ENCODE data around the gene MYOM1. TPM values are rescaled to one million over a fixed set of nuclear protein-coding genes. Genes with fewer than 3 reads are reported as not detected.

The MYOM1 gene
- total RNA-seq, 1 experiment from 2014 or later, result 0.41 TPM

GRCh38 chr18:3120356-3120755, 99.4 kb downstream of the MYOM1 start:
- DNase-seq, result no peak
- Histone ChIP-seq H3K27me3 (replicated peaks; ENCODE audit: control insufficient read depth, insufficient read depth, low read length) (no peaks in the 10 kb centered on the region), H3K9me3 (no peaks in the 10 kb centered on the region), H3K4me3 (ENCODE audit: low read depth, low read length) (no peak overlapping the region), H3K36me3 (ENCODE audit: control insufficient read depth, insufficient read depth, low read length) (no peaks in the 10 kb centered on the region), H3K4me1 (peaks cover 41% of the 10 kb centered on the region)
- POLR2A ChIA-PET, result no interaction called here
- Mint-ChIP-seq H3K27me3 (ENCODE audit: insufficient read depth, unreplicated experiment) (no peaks in the 10 kb centered on the region), H3K4me3 (ENCODE audit: unreplicated experiment) (no peak overlapping the region), H3K27ac (ENCODE audit: unreplicated experiment) (peak overlapping the region; percentile 55), H3K4me1 (ENCODE audit: low read depth, unreplicated experiment) (peaks cover 34% of the 10 kb centered on the region), H3K9me3 (ENCODE audit: unreplicated experiment) (no peaks in the 10 kb centered on the region), H3K36me3 (ENCODE audit: insufficient read depth, unreplicated experiment) (no peaks in the 10 kb centered on the region)
- intact Hi-C loops (cut with micrococcal nuclease; ENCODE audit: unreplicated experiment), result no loop called here
- BruUV-seq (replicated peaks), result no TSS peak
- CTCF ChIA-PET, result interaction anchor here (1.0 kb wide), 1 partner anchor 9 kb away, joined by 3 read pairs; no protein-coding TSS in a partner anchor
- TF ChIP-seq, protein P1, sequence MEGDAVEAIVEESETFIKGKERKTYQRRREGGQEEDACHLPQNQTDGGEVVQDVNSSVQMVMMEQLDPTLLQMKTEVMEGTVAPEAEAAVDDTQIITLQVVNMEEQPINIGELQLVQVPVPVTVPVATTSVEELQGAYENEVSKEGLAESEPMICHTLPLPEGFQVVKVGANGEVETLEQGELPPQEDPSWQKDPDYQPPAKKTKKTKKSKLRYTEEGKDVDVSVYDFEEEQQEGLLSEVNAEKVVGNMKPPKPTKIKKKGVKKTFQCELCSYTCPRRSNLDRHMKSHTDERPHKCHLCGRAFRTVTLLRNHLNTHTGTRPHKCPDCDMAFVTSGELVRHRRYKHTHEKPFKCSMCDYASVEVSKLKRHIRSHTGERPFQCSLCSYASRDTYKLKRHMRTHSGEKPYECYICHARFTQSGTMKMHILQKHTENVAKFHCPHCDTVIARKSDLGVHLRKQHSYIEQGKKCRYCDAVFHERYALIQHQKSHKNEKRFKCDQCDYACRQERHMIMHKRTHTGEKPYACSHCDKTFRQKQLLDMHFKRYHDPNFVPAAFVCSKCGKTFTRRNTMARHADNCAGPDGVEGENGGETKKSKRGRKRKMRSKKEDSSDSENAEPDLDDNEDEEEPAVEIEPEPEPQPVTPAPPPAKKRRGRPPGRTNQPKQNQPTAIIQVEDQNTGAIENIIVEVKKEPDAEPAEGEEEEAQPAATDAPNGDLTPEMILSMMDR (IDR thresholded peaks at IDR 0.05; ENCODE audit: insufficient read depth in 1 of 2, low read depth in 1 of 2, low read length in 1 of 2, severe bottlenecking in 1 of 2, unreplicated experiment in 1 of 2), result no peak

GRCh38 chr18:3119401-3120341, 100.1 kb downstream of the MYOM1 start:
- Histone ChIP-seq H3K4me3 (ENCODE audit: low read depth, low read length) (no peak overlapping the region), H3K27me3 (replicated peaks; ENCODE audit: control insufficient read depth, insufficient read depth, low read length) (no peaks in the 10 kb centered on the region), H3K4me1 (peaks cover 47% of the 10 kb centered on the region), H3K36me3 (ENCODE audit: control insufficient read depth, insufficient read depth, low read length) (no peaks in the 10 kb centered on the region), H3K9me3 (no peaks in the 10 kb centered on the region)
- intact Hi-C loops (cut with micrococcal nuclease; ENCODE audit: unreplicated experiment), result no loop called here
- Mint-ChIP-seq H3K36me3 (ENCODE audit: insufficient read depth, unreplicated experiment) (no peaks in the 10 kb centered on the region), H3K4me1 (ENCODE audit: low read depth, unreplicated experiment) (peaks cover 40% of the 10 kb centered on the region), H3K27ac (ENCODE audit: unreplicated experiment) (peak overlapping the region; percentile 55), H3K4me3 (ENCODE audit: unreplicated experiment) (no peak overlapping the region), H3K9me3 (ENCODE audit: unreplicated experiment) (peaks cover 6% of the 10 kb centered on the region), H3K27me3 (ENCODE audit: insufficient read depth, unreplicated experiment) (no peaks in the 10 kb centered on the region)
- ChIA-PET POLR2A (no interaction called here), CTCF (interaction anchor here (1.0 kb wide), 1 partner anchor 9 kb away, joined by 3 read pairs; no protein-coding TSS in a partner anchor)
- peak in 1 of 2 experiments; percentile 39 for DNase-seq
- TF ChIP-seq, protein P1 (IDR thresholded peaks at IDR 0.05; ENCODE audit: insufficient read depth in 1 of 2, low read depth in 1 of 2, low read length in 1 of 2, severe bottlenecking in 1 of 2, unreplicated experiment in 1 of 2), result no peak
- BruUV-seq (replicated peaks), result no TSS peak

DNA sequence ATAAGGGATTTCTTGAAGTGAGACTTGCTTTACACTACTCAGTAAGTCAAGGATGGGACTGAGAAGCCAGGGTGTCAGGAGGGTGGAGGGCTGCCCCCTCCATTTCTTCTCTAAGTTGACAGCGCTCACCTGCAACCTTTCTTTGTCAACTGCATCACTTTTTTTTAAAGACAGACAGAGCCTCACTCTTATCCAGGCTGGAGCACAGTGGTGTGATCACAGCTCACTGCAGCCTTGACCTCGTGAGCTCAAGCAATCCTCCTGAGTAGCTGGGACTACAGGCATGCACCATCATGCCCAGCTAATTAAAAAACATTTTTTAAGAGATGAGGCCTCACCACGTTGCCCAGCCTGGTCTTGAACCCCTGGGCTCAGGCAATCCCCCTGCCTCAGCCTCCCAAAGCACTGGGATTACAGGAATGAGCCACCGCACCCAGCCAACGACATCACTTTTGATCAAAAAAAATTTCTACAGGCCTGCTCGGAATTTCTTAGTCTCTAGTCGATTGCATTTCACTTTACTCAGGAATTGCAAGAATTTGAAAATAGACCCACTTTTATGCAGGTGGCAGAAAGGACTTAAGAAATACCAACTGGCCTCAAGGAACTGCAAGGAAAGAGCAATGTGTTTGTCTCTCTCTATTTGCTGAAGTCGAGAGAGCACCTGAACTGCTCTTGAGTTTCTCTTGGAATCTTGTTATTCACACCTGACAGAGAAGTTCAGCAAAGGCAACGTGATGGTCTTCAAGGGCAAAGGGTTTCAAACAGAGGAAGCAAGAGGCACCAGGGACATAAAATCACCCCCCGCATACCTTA, 101.4 kb downstream of the MYOM1 start:
- CTCF ChIA-PET, result no interaction called here
- H3K9me3 ChIP-seq, result no peaks in the 10 kb centered on the region
- H3K36me3 Mint-ChIP-seq (ENCODE audit: insufficient read depth, unreplicated experiment), result no peaks in the 10 kb centered on the region
- intact Hi-C loops (cut with micrococcal nuclease; ENCODE audit: unreplicated experiment), result no loop called here
- no peak overlapping the region for H3K4me3 Mint-ChIP-seq (ENCODE audit: unreplicated experiment)
- DNase-seq, result no peak
- H3K9me3 Mint-ChIP-seq (ENCODE audit: unreplicated experiment), result peaks cover 9% of the 10 kb centered on the region
- peaks cover 43% of the 10 kb centered on the region for H3K4me1 Mint-ChIP-seq (ENCODE audit: low read depth, unreplicated experiment)
- no TSS peak for BruUV-seq (replicated peaks)
- POLR2A ChIA-PET, result no interaction called here
- peak overlapping the region; percentile 4 for H3K27ac Mint-ChIP-seq (ENCODE audit: unreplicated experiment)
- H3K27me3 Mint-ChIP-seq (ENCODE audit: insufficient read depth, unreplicated experiment), result no peaks in the 10 kb centered on the region
- no peak overlapping the region for H3K4me3 ChIP-seq (ENCODE audit: low read depth, low read length)
- peaks cover 47% of the 10 kb centered on the region for H3K4me1 ChIP-seq
- TF ChIP-seq, protein P1 (IDR thresholded peaks at IDR 0.05; ENCODE audit: insufficient read depth in 1 of 2, low read depth in 1 of 2, low read length in 1 of 2, severe bottlenecking in 1 of 2, unreplicated experiment in 1 of 2), result no peak
- no peaks in the 10 kb centered on the region for H3K27me3 ChIP-seq (replicated peaks; ENCODE audit: control insufficient read depth, insufficient read depth, low read length)
- H3K36me3 ChIP-seq (ENCODE audit: control insufficient read depth, insufficient read depth, low read length), result no peaks in the 10 kb centered on the region

All from Caco-2 (cell line).